Prostate gland (tissue), 2 donors: ENCODE measurements around the gene NEDD4L. TPM values are rescaled to one million over a fixed set of nuclear protein-coding genes. Genes with fewer than 3 reads are reported as not detected.

Source experiments
- DNase-seq: peaks from one replicate; pipeline ENCODE4 v3.0.0-alpha.2; 2019; ENCODE audit warnings: low spot score
- H3K27ac ChIP-seq, 2 donors: fragments of 200-600 bp; sonication (generic); 2 replicates each; pipeline ENCODE4 v1.5.1; 2017 to 2019
- H3K27me3 ChIP-seq: fragments of 200-600 bp; sonication (generic); replicated peaks from 2 replicates; pipeline ENCODE4 v1.5.1; 2019; ENCODE audit not compliant: insufficient read depth
- H3K36me3 ChIP-seq, 2 donors: fragments of 200-600 bp; sonication (generic); 1 replicate in 1 of 2; 2 replicates in 1 of 2; pipeline versions ENCODE4 v1.5.1 to v1.8.1; 2017 to 2019
- H3K4me1 ChIP-seq: fragments of 200-600 bp; sonication (generic); replicated peaks from 2 replicates; pipeline ENCODE4 v1.5.1; 2019
- H3K4me3 ChIP-seq, 2 donors: fragments of 200-600 bp; sonication (generic); 2 replicates each; pipeline ENCODE4 v1.5.1; 2017 to 2019
- H3K9me3 ChIP-seq: fragments of 200-600 bp; sonication (generic); 2 replicates; pipeline ENCODE4 v1.5.1; 2017
- CTCF ChIP-seq, 4 experiments: fragments of 200-600 bp in 2 of 4; fragments of 450-650 bp in 2 of 4; sonication (generic) in 2 of 4; IDR thresholded peaks; 1 replicate in 3 of 4; 2 replicates in 1 of 4; pipeline ENCODE4 v1.5.1; 2016 to 2019; ENCODE audit warnings: antibody characterized with exemption in 4 of 4, mild to moderate bottlenecking in 2 of 4, moderate library complexity in 2 of 4
- POLR2A ChIP-seq: fragments of 450-650 bp; IDR thresholded peaks from one replicate; pipeline ENCODE4 v1.6.1; 2016; ENCODE audit warnings: antibody characterized with exemption, mild to moderate bottlenecking
- POLR2AphosphoS5 ChIP-seq: sonication (generic); formaldehyde crosslinking; IDR thresholded peaks from one replicate; pipeline ENCODE4 v1.6.1; 2017; ENCODE audit warnings: antibody characterized with exemption
- WGBS: methylation state at CpG from one replicate; pipeline ENCODE4 v1.1.5; 2018; 5-methylcytosine and 5-hydroxymethylcytosine counted together
- intact Hi-C: fragments of 100-400 bp; cut with DNase I; formaldehyde crosslinking; loops from one replicate; pipeline ENCODE4 v1.14.2; 2022
- total RNA-seq, 2 donors: library from RNA; depleted of rRNA; stranded (reverse); fragments of >200 nt; gene quantifications; one replicate each; pipeline ENCODE4 v1.1.0, GENCODE V29; 2016

The NEDD4L gene
- total RNA-seq, 2 donors from 2014 or later, result 280 to 420 TPM

DNA sequence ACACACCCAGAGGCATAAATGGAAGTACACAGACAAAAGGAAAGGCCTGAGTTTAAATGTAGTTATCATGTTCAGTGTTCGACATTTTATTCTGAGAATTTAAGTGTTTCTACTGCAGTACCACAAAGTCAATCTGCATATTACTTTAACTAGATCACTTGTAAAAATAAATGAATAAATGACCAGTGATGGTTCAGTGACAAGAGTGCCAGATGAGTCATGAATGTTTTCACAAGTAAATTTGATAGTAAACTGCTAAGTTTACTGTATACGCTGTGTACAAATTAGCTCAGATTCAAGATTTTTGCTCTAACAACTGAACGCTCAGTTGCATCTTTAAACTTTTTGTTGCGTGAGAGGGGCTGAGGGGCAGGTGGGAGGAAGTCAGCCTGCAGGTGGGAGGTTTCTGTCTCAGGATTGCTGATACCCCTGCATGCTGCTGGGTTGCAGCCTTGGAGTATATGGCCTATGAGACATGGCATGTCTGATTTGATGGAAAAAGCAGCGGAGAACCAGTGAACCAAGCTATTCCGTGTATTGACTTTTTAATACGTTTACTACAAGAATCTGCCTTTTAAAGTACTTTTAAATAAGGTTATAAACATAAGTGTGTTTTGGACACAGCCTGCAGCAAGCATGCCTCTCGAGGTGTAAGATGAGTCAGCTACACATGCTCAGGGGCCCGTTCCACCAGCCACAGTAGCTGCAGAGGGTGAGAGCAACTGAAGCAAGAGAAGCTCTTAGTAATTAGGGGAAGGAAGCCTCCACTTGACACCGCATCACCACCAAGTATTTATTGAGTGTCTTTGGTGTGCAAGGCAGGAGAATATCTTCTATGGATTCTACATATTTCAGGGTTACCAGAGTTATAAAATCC lies 245.1 kb downstream of the NEDD4L start:
- intact Hi-C loops, result no loop called here
- Histone ChIP-seq H3K27ac (peak overlapping the region in 1 of 2 donors; percentile 89), H3K4me1 (peaks cover 35% of the 10 kb centered on the region), H3K27me3 (no peaks in the 10 kb centered on the region), H3K9me3 (no peaks in the 10 kb centered on the region), H3K36me3 (no peaks in the 10 kb centered on the region), H3K4me3 (no peak overlapping the region)
- no peak for TF ChIP-seq POLR2A
- TF ChIP-seq CTCF (IDR thresholded peaks at IDR 0.05), result no peak
- TF ChIP-seq POLR2AphosphoS5, result no peak
- WGBS, result 71% methylated on average over 10 of the region's 10 CpGs
- DNase-seq, result no peak

DNA sequence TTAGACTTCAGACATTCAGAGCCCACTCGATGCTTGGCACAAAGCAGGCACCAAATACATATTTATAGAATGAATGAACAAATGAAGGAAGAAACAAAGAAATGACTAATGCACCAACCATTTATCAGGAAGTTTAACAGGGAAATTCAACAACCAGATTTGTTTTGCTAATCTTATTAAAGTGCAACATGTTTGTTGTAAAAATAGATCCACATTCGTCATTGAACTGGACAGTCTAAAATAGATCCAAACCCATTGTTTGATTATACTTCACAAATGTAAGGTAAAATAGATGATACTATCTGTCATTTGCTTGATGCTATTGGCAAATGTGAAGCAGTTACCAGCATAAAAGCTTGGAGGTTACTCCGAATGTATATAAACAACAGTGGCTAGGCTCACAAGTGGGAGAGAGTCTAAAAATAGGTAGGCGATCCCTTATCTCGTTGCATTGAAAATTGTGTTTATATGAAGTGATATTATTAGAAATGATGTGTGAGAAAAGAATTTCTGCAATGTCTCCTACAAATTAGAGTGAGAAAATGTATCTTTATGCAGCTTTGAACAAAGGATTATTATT lies 246.2 kb downstream of the NEDD4L start:
- no peak for DNase-seq
- Histone ChIP-seq H3K27me3 (no peaks in the 10 kb centered on the region), H3K27ac (peak overlapping the region in 1 of 2 donors; percentile 5), H3K4me1 (peaks cover 28% of the 10 kb centered on the region), H3K9me3 (no peaks in the 10 kb centered on the region), H3K4me3 (no peak overlapping the region), H3K36me3 (no peaks in the 10 kb centered on the region)
- TF ChIP-seq POLR2AphosphoS5, result no peak
- no peak for TF ChIP-seq CTCF (IDR thresholded peaks at IDR 0.05)
- TF ChIP-seq POLR2A, result no peak
- intact Hi-C loops, result no loop called here
- 55% methylated on average over 5 of the region's 5 CpGs for WGBS

DNA sequence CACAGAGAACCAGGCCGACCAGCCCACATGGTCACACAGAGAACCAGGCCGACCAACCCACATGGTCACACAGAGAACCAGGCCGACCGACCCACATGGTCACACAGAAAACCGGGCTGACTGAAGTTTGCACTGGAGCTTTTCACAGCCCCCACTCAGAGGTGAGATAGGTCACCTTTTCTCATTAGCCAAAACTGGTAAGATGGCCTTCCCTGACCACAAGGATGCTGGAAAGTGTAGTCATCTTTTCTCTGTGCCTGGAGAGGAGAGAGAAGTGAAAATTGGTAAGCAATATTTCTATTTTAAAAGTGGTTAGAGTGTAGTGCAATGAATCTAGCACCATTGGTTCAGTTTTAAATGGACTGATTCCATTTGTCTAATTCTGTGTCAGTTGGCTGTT lies 247.1 kb downstream of the NEDD4L start:
- no peak overlapping the region for H3K4me3 ChIP-seq
- WGBS, result 93% methylated on average over 5 of the region's 5 CpGs
- intact Hi-C loops, result no loop called here

DNA sequence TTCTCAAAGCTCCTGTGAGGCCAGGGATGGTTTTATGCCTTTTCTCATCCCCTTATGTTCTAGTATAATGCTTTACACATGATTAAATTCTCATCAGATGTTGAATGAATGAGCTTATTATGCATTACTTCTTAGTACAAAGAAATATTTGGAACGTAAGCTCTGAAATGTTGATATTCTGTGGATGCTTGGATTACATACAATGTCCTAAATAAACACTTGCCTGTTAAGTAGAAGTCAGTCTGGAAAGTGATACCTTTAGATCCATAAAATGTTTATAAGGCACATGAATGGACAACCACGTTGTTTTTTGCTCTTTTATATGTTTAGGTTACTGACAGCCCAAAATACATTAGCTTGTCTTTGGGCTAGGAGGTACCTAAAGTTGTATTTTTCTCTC lies 248.6 kb downstream of the NEDD4L start:
- Histone ChIP-seq H3K36me3 (no peaks in the 10 kb centered on the region), H3K27ac (peak overlapping the region; percentile 20 to 48), H3K4me3 (no peak overlapping the region), H3K4me1 (peaks cover 9% of the 10 kb centered on the region), H3K27me3 (no peaks in the 10 kb centered on the region), H3K9me3 (no peaks in the 10 kb centered on the region)
- TF ChIP-seq POLR2A (no peak), CTCF (IDR thresholded peaks at IDR 0.05) (no peak), POLR2AphosphoS5 (peak; percentile 29)
- no peak for DNase-seq
- intact Hi-C loops, result no loop called here
- WGBS, result 27% methylated on average over 2 of the region's 2 CpGs

More for the DNA sequence above, 247.1 kb downstream of the NEDD4L start:
- no peak for TF ChIP-seq POLR2A
- no peak for TF ChIP-seq POLR2AphosphoS5
- TF ChIP-seq CTCF (IDR thresholded peaks at IDR 0.05), result no peak
- no peak for DNase-seq
- peaks cover 22% of the 10 kb centered on the region for H3K4me1 ChIP-seq
- no peaks in the 10 kb centered on the region for H3K9me3 ChIP-seq
- H3K27me3 ChIP-seq, result no peaks in the 10 kb centered on the region
- no peaks in the 10 kb centered on the region for H3K36me3 ChIP-seq
- no peak overlapping the region for H3K27ac ChIP-seq
